Mucosa of stomach (tissue), 1 donor: ENCODE results near the gene VAMP8.
A peak's percentile ranks its signal among the peaks of the same experiment; 100 is the strongest.
"Not testable (repeated sequence)": the region's sequence is repeated elsewhere in the genome, so short reads cannot be mapped to it uniquely, and the experiment has no call there.

Source experiments
- H3K27me3 ChIP-seq: one replicate; pipeline ENCODE4 v1.7.0; 2013; ENCODE audit warnings: mild to moderate bottlenecking, low read length; ENCODE audit not compliant: control insufficient read depth, insufficient read depth
- H3K36me3 ChIP-seq: one replicate; pipeline ENCODE4 v1.7.0; 2013; ENCODE audit warnings: low read length; ENCODE audit not compliant: control insufficient read depth, insufficient read depth
- H3K4me1 ChIP-seq: one replicate; pipeline ENCODE4 v1.7.0; 2013; ENCODE audit warnings: mild to moderate bottlenecking, low read length; ENCODE audit not compliant: control insufficient read depth, insufficient read depth
- H3K4me3 ChIP-seq: one replicate; pipeline ENCODE4 v1.7.0; 2013; ENCODE audit warnings: low read length
- H3K9ac ChIP-seq: one replicate; pipeline ENCODE4 v1.7.0; 2013; ENCODE audit warnings: mild to moderate bottlenecking, low read length, moderate library complexity
- H3K9me3 ChIP-seq: one replicate; pipeline ENCODE4 v1.7.0; 2013; ENCODE audit warnings: mild to moderate bottlenecking, low read length, moderate library complexity; ENCODE audit not compliant: control insufficient read depth
- donor health status: Pancreatic carcinoma.

VAMP8 gene

DNA sequence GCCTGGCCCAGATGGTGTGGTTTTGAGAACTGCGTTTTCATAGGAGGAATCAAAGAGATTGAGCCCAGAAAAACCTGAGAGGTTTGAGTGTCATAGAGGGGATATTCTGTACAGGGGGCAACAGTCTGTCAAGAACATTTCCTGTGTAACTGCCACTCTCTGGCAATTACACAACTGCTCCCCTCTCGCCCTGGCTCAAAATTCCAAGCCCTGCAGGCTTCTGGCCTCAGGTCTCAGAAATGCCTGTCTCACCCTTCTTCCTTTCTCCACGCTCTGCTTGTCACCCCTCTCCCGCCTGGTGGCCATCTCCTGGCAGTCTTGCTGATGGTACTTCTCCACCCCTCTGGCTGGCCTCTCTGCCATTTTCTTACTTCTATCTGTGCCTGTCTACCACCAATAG lies 10.8 kb downstream of the VAMP8 start:
- Histone ChIP-seq H3K4me3 (no peak overlapping the region), H3K9ac (no peak overlapping the region), H3K36me3 (no peaks in the 10 kb centered on the region), H3K4me1 (peaks cover 61% of the 10 kb centered on the region), H3K9me3 (no peaks in the 10 kb centered on the region), H3K27me3 (no peaks in the 10 kb centered on the region)

DNA sequence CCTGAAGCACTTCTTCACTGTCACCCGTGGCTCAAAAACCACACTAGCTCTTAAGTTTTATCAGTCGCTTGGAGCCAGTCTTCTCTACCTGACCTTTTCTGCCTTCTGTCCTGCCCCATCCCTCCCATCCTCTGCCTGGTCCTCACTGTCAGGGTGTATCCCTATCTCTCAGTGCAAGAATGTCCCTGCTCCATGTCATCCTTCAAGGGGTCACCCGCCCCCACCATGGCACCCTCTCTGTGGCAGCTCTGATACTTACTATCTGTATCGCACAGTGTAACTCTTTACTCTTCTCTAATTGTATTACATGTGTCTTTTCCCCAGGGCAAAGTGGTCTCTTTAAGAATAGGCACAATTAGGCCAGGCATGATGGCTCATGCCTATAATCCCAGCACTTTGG lies 11.3 kb downstream of the VAMP8 start:
- H3K27me3 ChIP-seq: no peaks in the 10 kb centered on the region
- no peaks in the 10 kb centered on the region for H3K9me3 ChIP-seq
- no peak overlapping the region for H3K9ac ChIP-seq
- peaks cover 60% of the 10 kb centered on the region for H3K4me1 ChIP-seq
- H3K36me3 ChIP-seq: no peaks in the 10 kb centered on the region
- no peak overlapping the region for H3K4me3 ChIP-seq

DNA sequence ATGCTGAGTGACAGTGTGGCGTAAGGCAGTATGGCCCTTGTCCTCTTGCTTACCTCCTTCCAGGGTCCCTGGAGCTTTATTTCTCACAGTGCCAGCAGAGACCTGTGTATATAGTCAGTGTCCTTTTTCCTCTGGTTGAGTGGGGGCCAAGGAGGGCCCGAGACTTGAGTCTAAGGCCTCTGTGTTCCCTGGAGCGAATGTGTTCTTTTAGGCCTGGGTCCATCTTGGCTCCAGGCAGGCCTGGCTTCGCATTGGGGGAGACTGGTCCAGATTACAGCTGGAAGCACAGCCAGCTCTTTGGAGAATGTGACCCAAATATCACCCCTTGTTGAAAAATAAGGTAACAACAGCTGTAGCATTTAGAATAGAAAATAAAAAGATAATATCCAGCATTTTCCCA lies 11.8 kb downstream of the VAMP8 start:
- Histone ChIP-seq H3K9me3 (no peaks in the 10 kb centered on the region), H3K36me3 (no peaks in the 10 kb centered on the region), H3K4me3 (no peak overlapping the region), H3K9ac (no peak overlapping the region), H3K4me1 (peaks cover 57% of the 10 kb centered on the region), H3K27me3 (no peaks in the 10 kb centered on the region)

DNA sequence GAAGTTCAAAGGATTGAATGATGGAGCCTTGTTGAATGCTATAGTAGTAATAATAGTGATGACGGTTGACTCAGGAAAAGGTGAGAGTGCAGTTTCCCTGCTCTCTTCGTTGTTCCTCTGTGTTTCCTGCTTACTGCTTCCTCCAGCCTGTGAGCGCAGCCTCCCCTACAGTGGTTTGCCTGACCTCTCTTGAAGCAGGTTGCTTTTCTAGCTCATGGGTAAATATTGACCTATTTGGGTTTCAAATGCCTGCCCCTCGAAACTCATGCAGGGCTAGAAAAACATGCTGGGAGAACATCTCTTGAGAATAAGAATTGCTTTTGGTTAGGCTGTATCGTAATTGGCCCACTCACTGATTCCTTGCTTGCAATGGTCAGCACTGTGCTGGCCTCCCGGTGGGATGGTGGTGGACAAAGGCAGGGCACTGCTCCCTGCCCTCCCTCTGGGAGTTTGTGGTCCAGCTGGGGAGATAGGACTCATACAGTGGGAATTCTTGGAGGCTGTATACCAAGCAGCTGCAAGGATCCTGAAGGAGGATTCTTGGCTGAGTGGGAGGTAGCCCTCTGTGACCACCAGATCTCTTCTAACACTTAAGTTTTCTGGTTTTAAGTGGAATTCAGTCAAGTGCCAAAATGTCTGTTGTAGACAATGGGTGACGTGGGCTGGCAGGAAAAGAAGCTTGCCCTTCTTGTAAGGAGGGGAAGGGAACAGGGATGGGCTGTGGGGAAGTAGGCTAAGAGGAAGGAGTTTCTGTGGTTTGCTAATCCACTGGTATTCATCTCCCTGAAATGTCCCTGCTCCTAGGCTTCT lies 12.8 kb downstream of the VAMP8 start:
- no peaks in the 10 kb centered on the region for H3K27me3 ChIP-seq

DNA sequence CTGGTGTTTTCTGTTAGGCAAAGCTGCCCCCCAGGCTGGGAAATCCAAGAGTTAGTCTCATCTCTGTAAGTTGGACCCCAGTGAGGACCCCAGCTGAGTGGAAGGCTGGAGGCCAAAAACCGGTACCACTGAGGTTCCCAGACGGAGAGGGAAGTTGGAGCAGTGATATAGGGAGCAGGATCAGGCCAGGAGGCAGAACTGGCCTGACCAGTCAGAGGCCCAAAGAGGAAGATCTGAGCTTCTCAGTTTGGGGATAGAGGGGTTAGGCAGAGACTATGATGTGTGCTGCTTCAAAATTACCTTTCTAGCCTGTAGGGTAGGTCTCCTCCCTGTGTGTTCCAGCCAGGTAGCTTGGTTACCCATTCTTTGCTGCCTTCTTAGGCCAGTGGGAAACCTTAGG lies 13.6 kb downstream of the VAMP8 start:
- Histone ChIP-seq H3K4me3 (no peak overlapping the region), H3K9ac (no peak overlapping the region)

More for the DNA sequence above, 12.8 kb downstream of the VAMP8 start:
- Histone ChIP-seq H3K36me3 (no peaks in the 10 kb centered on the region), H3K4me3 (no peak overlapping the region), H3K4me1 (peaks cover 58% of the 10 kb centered on the region), H3K9me3 (no peaks in the 10 kb centered on the region), H3K9ac (no peak overlapping the region)

DNA sequence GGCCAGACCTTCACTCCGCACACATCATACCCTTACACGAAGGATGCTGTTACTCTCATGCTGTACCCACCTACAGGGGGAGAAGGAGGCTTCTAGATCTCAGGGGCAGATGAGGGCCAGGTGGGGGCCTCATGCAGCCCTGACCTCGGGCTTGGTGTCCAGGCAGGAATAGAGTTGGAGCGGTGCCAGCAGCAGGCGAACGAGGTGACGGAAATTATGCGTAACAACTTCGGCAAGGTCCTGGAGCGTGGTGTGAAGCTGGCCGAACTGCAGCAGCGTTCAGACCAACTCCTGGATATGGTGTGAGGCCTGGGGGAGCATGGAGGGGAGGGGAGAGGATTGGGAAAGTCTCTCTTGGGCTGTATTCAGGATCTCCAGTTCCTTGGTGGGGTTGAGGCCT lies 14.2 kb downstream of the VAMP8 start:
- Histone ChIP-seq H3K4me1 (peaks cover 50% of the 10 kb centered on the region), H3K9me3 (no peaks in the 10 kb centered on the region), H3K9ac (no peak overlapping the region)

More for the DNA sequence above, 13.6 kb downstream of the VAMP8 start:
- Histone ChIP-seq H3K27me3 (no peaks in the 10 kb centered on the region), H3K4me1 (peaks cover 50% of the 10 kb centered on the region), H3K9me3 (no peaks in the 10 kb centered on the region), H3K36me3 (no peaks in the 10 kb centered on the region)

DNA sequence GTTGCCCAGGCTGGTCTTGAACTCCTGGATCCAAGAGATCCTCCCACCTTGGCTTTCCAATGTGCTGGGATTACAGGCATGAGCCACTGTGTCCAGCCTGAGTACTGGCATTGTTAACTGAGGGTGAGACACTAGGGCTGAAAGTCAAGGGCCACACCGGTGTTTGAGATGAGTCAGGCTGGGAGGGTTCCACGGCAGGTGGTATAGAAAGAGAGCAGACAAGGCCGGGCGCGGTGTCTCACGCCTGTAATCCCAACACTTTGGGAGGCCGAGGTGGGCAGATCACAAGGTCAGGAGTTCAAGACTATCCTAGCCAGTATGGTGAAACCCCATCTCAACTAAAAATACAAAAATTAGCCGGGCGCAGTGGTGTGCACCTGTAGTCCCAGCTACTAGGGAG lies 14.9 kb downstream of the VAMP8 start:
- H3K27me3 ChIP-seq, H3K9ac ChIP-seq, H3K4me3 ChIP-seq, H3K36me3 ChIP-seq, H3K9me3 ChIP-seq: not testable (repeated sequence)
- peaks cover 52% of the 10 kb centered on the region for H3K4me1 ChIP-seq

More for the DNA sequence above, 14.2 kb downstream of the VAMP8 start:
- no peak overlapping the region for H3K4me3 ChIP-seq
- H3K27me3 ChIP-seq: no peaks in the 10 kb centered on the region
- H3K36me3 ChIP-seq: no peaks in the 10 kb centered on the region

DNA sequence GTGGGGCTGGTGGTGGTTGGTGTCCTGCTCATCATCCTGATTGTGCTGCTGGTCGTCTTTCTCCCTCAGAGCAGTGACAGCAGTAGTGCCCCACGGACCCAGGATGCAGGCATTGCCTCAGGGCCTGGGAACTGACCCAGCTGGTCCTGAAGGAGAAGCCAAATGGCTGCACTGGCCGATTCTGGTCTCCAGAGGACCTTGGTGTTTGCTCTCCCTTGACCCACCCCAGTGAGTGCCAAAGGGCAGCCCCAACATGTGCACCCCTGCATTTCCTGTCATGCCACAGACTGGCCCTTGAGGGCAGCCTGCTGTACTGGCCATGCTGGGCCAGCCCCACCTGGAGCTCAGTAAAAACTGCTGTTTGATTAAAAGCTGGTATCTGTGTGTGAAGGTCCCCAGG lies 15.6 kb downstream of the VAMP8 start:
- H3K36me3 ChIP-seq: no peaks in the 10 kb centered on the region
- H3K9me3 ChIP-seq: no peaks in the 10 kb centered on the region
- H3K4me3 ChIP-seq: no peak overlapping the region
- peaks cover 47% of the 10 kb centered on the region for H3K4me1 ChIP-seq
- H3K27me3 ChIP-seq: no peaks in the 10 kb centered on the region
- H3K9ac ChIP-seq: no peak overlapping the region

DNA sequence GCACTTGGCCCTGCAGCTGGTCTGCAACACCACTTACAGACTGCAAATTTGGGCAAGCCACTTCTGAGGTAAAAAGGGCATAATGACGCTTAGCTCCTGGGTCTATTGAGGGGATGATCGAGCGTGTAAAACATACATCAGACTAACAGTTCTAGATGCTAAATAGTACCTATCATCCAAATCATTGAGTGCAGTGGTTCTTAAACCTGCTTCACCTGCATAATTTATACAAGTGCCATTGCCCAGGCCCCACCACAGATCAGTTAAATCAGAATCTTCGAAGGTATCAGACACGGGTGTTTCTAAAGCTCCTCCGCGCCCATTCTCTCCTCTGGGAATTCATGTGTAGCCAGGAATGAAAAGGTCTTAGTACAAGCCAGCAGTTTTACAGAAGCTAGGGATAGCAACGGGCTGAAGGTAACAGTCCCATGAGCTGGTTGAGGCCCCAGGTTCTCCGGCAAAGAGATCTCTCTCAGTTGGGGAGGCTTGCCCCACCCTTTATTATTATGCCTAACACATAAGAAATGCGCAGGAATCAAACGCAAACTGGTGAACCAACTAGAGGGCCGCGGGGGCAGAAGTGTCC lies 17.4 kb downstream of the VAMP8 start:
- peak overlapping the region; percentile 99 for H3K9ac ChIP-seq

DNA sequence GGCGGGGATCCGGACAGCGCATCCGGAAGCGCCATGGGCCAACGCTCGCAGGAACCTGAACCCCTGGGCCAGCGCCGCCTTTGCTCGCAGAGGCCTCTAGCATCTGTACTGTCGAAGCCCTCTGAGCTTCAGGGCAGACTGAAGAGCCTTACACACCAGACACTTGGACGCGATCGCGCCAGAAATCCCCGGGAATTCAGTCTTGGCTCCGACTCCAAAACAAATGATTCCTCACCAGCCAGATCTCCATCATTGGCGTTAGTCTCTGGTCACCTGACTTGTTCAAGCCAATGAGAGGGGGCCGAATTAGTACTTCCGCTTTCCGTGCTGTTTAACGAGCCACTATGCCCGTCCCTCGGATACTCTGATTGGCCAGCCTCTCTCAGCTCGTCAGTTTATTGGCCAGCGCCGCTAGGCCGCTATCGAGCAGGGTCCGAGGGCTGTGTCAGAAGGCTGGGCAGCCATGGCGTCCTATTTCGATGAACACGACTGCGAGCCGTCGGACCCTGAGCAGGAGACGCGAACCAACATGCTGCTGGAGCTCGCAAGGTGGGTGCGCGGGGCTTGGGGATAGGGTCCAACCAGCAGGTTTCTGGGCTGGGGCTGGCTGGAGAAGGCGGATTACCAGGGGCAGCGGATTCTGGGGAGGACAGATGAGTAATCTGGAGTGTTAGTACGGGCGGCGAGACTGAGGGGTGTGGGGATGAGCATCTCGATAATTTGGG lies 18.1 kb downstream of the VAMP8 start, which contains the start of gene RNF181:
Gene RNF181 (plus strand): TSS at position 445 of the 725 bp plus-strand sequence. CDS start 19 bp downstream, at position 464.
- H3K27me3 ChIP-seq: no peaks in the 10 kb centered on the region
- peak within 1 kb of the TSS; percentile 99 for H3K4me3 ChIP-seq
- no peaks in the 10 kb centered on the region for H3K9me3 ChIP-seq
- peaks cover 38% of the 10 kb centered on the region for H3K4me1 ChIP-seq
- H3K9ac ChIP-seq: peak within 1 kb of the TSS; percentile 99
- peaks cover 6% of the 10 kb centered on the region for H3K36me3 ChIP-seq

More for the DNA sequence above, 17.4 kb downstream of the VAMP8 start:
- Histone ChIP-seq H3K27me3 (no peaks in the 10 kb centered on the region), H3K4me1 (peaks cover 44% of the 10 kb centered on the region), H3K9me3 (no peaks in the 10 kb centered on the region), H3K4me3 (peak overlapping the region; percentile 99), H3K36me3 (peaks cover 6% of the 10 kb centered on the region)

DNA sequence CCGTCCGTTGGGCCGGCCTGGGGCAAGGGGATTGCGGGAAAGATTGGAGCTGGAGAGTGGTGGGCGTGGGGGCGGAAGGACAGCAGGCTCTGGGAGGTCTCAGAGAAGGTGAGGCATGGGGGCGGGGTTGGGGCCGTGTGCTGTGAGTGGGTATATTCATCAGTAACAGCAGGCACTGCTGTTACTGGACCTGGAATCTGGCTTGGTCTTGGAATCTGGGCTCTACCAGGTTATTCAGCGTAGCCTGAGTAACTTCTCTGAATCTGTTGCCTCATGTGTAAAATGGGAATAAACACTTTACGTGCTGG lies 18.6 kb downstream of the VAMP8 start:
- H3K9me3 ChIP-seq: no peaks in the 10 kb centered on the region
- H3K4me1 ChIP-seq: peaks cover 32% of the 10 kb centered on the region
- H3K27me3 ChIP-seq: no peaks in the 10 kb centered on the region
- H3K4me3 ChIP-seq: peak overlapping the region; percentile 99
- H3K9ac ChIP-seq: peak overlapping the region; percentile 99
- peaks cover 6% of the 10 kb centered on the region for H3K36me3 ChIP-seq

DNA sequence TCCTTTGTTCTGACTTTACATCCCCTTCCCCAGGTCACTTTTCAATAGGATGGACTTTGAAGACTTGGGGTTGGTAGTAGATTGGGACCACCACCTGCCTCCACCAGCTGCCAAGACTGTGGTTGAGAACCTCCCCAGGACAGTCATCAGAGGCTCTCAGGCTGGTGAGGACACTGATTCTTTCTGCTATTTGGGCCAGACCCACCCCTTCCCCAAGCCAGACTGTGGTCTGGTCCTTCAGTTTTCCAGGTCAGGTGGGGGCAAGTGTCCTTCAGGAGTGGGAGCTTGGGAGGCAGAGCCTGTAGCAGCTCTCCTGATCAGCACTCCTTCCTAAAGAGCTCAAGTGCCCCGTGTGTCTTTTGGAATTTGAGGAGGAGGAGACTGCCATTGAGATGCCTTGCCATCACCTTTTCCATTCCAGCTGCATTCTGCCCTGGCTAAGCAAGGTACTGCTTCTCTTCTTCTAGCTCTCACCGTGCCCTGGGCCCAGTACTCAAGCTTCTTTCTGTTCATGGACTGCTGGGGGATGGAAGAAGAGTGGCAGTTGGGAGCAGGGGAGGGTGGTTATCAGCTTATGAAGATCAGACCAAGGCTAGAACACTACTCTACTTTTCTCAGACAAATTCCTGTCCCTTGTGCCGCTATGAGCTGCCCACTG lies 19.2 kb downstream of the VAMP8 start:
- peaks cover 31% of the 10 kb centered on the region for H3K4me1 ChIP-seq
- H3K9ac ChIP-seq: peak overlapping the region; percentile 99
- no peaks in the 10 kb centered on the region for H3K27me3 ChIP-seq
- H3K36me3 ChIP-seq: peaks cover 6% of the 10 kb centered on the region
- no peaks in the 10 kb centered on the region for H3K9me3 ChIP-seq
- peak overlapping the region; percentile 99 for H3K4me3 ChIP-seq
